ENCODE data around the gene ALKBH3. TPM values are rescaled to one million over a fixed set of nuclear protein-coding genes. Genes with fewer than 3 reads are reported as not detected.

ALKBH3 gene
- total RNA-seq, 4 donors from 2014 or later = 27.5 to 44.1 (median 42.0) TPM

DNA sequence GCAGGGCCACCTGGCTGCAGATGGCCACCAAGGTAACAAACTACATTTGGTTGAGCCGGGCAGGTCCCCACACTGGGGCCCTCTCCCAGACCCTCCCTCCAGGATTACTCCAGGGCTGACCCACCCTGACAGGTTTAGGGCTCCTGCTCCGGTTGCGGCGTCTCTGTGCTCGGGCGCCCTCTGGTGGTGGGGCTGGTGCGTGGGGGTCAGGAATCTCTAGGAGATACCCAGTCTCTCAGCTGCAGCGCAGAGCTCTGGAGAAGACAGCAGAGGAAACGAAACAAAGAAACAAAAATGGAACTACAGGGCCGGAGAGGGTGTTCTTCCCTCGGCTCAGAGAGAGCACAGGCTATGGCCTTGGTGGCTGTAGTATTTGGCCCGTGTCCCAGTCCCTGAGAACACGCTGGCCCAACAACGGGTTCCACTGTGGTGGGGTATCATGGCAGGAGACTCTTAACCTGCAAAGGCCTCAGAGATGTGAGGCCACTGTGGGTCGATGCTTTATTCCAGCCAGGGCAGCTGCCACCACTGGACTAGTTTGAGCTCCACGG lies 64.2 kb downstream of the ALKBH3 start:
- ATAC-seq (peak; percentile 61 to 63), DNase-seq (peak; percentile 46 to 71)
- TF ChIP-seq, protein P1, sequence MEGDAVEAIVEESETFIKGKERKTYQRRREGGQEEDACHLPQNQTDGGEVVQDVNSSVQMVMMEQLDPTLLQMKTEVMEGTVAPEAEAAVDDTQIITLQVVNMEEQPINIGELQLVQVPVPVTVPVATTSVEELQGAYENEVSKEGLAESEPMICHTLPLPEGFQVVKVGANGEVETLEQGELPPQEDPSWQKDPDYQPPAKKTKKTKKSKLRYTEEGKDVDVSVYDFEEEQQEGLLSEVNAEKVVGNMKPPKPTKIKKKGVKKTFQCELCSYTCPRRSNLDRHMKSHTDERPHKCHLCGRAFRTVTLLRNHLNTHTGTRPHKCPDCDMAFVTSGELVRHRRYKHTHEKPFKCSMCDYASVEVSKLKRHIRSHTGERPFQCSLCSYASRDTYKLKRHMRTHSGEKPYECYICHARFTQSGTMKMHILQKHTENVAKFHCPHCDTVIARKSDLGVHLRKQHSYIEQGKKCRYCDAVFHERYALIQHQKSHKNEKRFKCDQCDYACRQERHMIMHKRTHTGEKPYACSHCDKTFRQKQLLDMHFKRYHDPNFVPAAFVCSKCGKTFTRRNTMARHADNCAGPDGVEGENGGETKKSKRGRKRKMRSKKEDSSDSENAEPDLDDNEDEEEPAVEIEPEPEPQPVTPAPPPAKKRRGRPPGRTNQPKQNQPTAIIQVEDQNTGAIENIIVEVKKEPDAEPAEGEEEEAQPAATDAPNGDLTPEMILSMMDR (IDR thresholded peaks at IDR 0.05 in 4 of 5, conservative IDR thresholded peaks at IDR 0.05 in 1 of 5) = peak; percentile 86 to 96 (median 91)
- no peak for TF ChIP-seq POLR2A (IDR thresholded peaks at IDR 0.05)
- in situ Hi-C loops (cut with MboI; ENCODE audit: low sequenced_read_pairs in 4 of 4) (loop anchor here (5.0 to 10.0 kb wide), 3 partner anchors 50 to 90 kb away; no protein-coding TSS in a partner anchor), intact Hi-C loops (cut with DNase I; ENCODE audit: low total_unique reads) (loop anchor here (1.0 to 5.0 kb wide), 5 partner anchors 38 to 118 kb away; no protein-coding TSS in a partner anchor)
- H3K27ac ChIP-seq = peak overlapping the region; percentile 67 to 83 (median 82)
- H3K4me3 ChIP-seq = peak overlapping the region; percentile 61 to 69 (median 67)
- H3K9me3 ChIP-seq = no peaks in the 10 kb centered on the region
- H3K4me1 ChIP-seq = peaks cover 14 to 15% of the 10 kb centered on the region in 2 donors
- peaks cover 0 to 14% (median 11%) of the 10 kb centered on the region in 3 donors for H3K27me3 ChIP-seq
- H3K36me3 ChIP-seq = no peaks in the 10 kb centered on the region

DNA sequence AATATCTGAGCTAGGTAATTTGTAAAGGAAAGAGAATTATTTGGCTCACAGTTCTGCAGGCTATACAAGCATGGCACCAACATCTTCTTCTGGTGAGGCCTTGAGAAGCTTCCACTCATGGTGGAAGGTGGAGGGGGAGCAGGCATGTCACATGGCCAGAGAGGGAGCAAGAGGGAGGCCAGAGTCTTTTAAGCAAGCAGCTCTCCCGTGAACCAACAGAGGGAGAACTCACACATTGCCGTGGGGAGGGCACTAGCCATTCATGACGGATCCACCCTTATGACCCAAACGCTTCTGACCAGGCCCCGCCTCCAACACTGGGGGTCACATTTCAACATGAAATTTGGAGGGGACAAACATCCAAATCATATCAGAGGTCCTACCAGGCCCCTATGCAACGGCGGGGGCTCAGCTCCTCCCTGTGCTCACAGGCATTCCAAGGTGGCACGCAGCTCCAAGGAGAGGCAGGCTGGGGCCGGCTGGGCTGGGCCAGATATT lies 66.4 kb downstream of the ALKBH3 start:
- in situ Hi-C loops (cut with MboI; ENCODE audit: low sequenced_read_pairs in 4 of 4) (loop anchor here (5.0 to 10.0 kb wide), 3 partner anchors 52 to 88 kb away; no protein-coding TSS in a partner anchor), intact Hi-C loops (cut with DNase I; ENCODE audit: low total_unique reads) (loop anchor here (5.0 kb wide), 1 partner anchor 85 kb away; no protein-coding TSS in a partner anchor)
- Histone ChIP-seq H3K27ac (peak overlapping the region in 3 of 4 donors; percentile 26 to 62 (median 47)), H3K9me3 (no peaks in the 10 kb centered on the region), H3K4me3 (no peak overlapping the region), H3K27me3 (peaks cover 0 to 14% (median 11%) of the 10 kb centered on the region in 3 donors), H3K4me1 (peaks cover 9 to 14% of the 10 kb centered on the region in 2 donors), H3K36me3 (no peaks in the 10 kb centered on the region)
- no peak for ATAC-seq
- TF ChIP-seq POLR2A (IDR thresholded peaks at IDR 0.05) = no peak
- TF ChIP-seq, protein P1 (IDR thresholded peaks at IDR 0.05 in 4 of 5, conservative IDR thresholded peaks at IDR 0.05 in 1 of 5) = peak in 1 of 5 experiments; percentile 9
- DNase-seq = no peak

DNA sequence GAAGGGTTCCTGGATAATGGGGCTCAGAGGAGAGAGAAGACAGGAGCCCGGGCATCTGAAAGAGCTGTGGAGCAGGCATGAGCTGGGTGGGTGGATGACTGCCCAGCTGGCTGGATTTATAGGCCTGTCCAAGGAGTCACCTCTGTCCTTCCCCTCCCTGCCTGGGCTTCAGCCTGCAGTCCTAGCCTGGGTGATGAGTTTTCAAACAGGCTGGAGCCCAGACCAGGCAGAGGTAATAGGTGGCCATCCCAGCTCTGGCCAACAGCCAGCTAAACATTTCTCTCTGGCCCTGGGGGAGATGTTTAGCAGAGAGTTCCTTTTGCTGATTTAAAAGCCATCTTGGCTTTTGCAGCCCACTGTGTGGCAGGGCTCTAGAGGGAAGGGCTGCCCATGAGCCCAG lies 67.2 kb downstream of the ALKBH3 start:
- DNase-seq = no peak
- in situ Hi-C loops (cut with MboI; ENCODE audit: low sequenced_read_pairs in 4 of 4) = loop anchor here (5.0 to 10.0 kb wide), 3 partner anchors 53 to 87 kb away; no protein-coding TSS in a partner anchor
- H3K27me3 ChIP-seq = peaks cover 0 to 13% (median 11%) of the 10 kb centered on the region in 3 donors
- ATAC-seq = no peak
- no peaks in the 10 kb centered on the region for H3K9me3 ChIP-seq
- no peaks in the 10 kb centered on the region for H3K36me3 ChIP-seq
- H3K4me1 ChIP-seq = peaks cover 9 to 14% of the 10 kb centered on the region in 2 donors
- H3K27ac ChIP-seq = peak overlapping the region in 3 of 4 donors; percentile 22 to 62 (median 26)
- intact Hi-C loops (cut with DNase I; ENCODE audit: low total_unique reads) = loop anchor here (5.0 kb wide), 1 partner anchor 84 kb away; no protein-coding TSS in a partner anchor
- H3K4me3 ChIP-seq = no peak overlapping the region
- no peak for TF ChIP-seq POLR2A (IDR thresholded peaks at IDR 0.05)
- TF ChIP-seq, protein P1 (IDR thresholded peaks at IDR 0.05 in 4 of 5, conservative IDR thresholded peaks at IDR 0.05 in 1 of 5) = no peak

DNA sequence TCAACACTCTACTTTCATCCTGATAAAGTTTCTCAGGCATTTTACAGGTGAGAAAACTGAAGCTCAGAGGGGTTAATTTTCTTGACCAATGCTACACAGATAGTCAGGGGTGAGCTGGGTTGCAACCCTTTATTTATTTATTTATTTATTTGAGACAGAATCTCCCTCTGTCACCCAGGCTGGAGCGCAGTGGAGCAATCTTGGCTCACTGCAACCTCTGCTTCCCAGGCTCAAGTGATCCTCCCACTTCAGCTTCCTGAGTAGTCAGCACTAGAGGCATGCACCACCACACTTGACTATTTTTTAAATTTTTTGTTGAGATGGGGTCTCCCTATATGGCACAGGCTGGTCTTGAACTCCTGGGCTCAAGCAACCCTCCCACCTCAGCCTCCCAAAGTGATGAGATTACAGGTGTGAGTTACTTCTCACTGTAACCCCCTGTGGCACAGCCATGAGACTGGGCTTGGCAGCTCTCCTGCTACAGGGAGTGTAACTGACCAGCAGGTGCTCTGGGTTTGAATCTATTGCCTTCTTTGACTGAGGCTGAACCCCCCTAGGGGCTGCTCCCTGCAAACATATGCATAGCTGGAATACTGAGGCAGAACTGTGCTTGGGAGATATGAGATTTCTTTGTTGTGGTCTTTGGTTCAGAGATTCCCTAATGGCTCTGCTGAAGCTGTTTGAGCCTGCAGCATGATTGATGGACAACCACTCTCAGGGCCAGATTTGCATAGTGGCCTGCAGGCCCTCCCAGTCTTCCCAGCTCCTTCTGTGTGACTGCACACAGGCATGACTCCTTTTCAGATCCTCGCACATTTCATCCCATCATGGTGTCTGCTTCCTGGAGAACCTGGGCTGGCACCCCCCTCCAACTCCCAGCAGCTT lies 68.0 kb downstream of the ALKBH3 start:
- H3K36me3 ChIP-seq = no peaks in the 10 kb centered on the region
- DNase-seq (no peak), ATAC-seq (no peak)
- intact Hi-C loops (cut with DNase I; ENCODE audit: low total_unique reads) = loop anchor here (5.0 kb wide), 1 partner anchor 84 kb away; no protein-coding TSS in a partner anchor
- no peak overlapping the region for H3K4me3 ChIP-seq
- H3K27me3 ChIP-seq = peaks cover 0 to 9% (median 7%) of the 10 kb centered on the region in 3 donors
- peak overlapping the region in 1 of 4 donors; percentile 22 for H3K27ac ChIP-seq
- TF ChIP-seq POLR2A (IDR thresholded peaks at IDR 0.05) = no peak
- TF ChIP-seq, protein P1 (IDR thresholded peaks at IDR 0.05 in 4 of 5, conservative IDR thresholded peaks at IDR 0.05 in 1 of 5) = no peak
- peaks cover 6 to 12% of the 10 kb centered on the region in 2 donors for H3K4me1 ChIP-seq
- in situ Hi-C loops (cut with MboI; ENCODE audit: low sequenced_read_pairs in 4 of 4) = loop anchor here (5.0 to 10.0 kb wide), 3 partner anchors 54 to 86 kb away; no protein-coding TSS in a partner anchor
- no peaks in the 10 kb centered on the region for H3K9me3 ChIP-seq

Measured in gastrocnemius medialis (tissue), 4 donors.